ENCODE data around the gene NKX1-1. TPM values are rescaled to one million over a fixed set of nuclear protein-coding genes. Genes with fewer than 3 reads are reported as not detected.

NKX1-1 gene
- polyA plus RNA-seq, 1 donor (not counting 4 experiments of a cell fraction or from before 2014, with no cell fraction given) = not detected

- TF ChIP-seq EZH2 (IDR thresholded peaks at IDR 0.05; ENCODE audit: low read length) (no peak), CTCF (optimal IDR thresholded peaks at IDR 0.05 in 1 of 3, IDR thresholded peaks at IDR 0.05 in 1 of 3, conservative IDR thresholded peaks at IDR 0.05 in 1 of 3; ENCODE audit: extremely low read depth in 1 of 3, insufficient read depth in 2 of 3, low read length in 3 of 3) (no peak)
- Histone ChIP-seq H3K9me1 (ENCODE audit: control insufficient read depth, extremely low read depth, insufficient read depth, low read length) (no peaks in the 10 kb centered on the region), H3K9me3 (ENCODE audit: control insufficient read depth, low read depth, low read length) (no peaks in the 10 kb centered on the region), H2AFZ (ENCODE audit: control insufficient read depth, low read length) (no peak overlapping the region), H3K27me3 (ENCODE audit: control insufficient read depth, extremely low read depth, insufficient read depth, low read length) (peaks cover 71% of the 10 kb centered on the region), H4K20me1 (ENCODE audit: control insufficient read depth, extremely low read depth, insufficient read depth, low read length) (peaks cover 3% of the 10 kb centered on the region), H3K36me3 (ENCODE audit: control insufficient read depth in 2 of 2, extremely low read depth in 1 of 2, insufficient read depth in 2 of 2, low read length in 2 of 2) (no peaks in the 10 kb centered on the region), H3K4me1 (ENCODE audit: control insufficient read depth, extremely low read depth, insufficient read depth, low read length) (no peaks in the 10 kb centered on the region), H3K4me2 (ENCODE audit: control insufficient read depth, extremely low read depth, insufficient read depth, low read depth, low read length) (no peak overlapping the region), H3K9ac (ENCODE audit: control insufficient read depth, extremely low read depth, insufficient read depth, low read length) (no peak overlapping the region), H3K4me3 (ENCODE audit: control insufficient read depth in 2 of 3, extremely low read depth in 1 of 3, insufficient read depth in 2 of 3, low read depth in 1 of 3, low read length in 3 of 3) (no peak overlapping the region), H3K79me2 (ENCODE audit: control insufficient read depth, insufficient read depth, low read length) (no peaks in the 10 kb centered on the region), H3K27ac (ENCODE audit: control insufficient read depth, insufficient read depth, low read length) (no peak overlapping the region)
- FAIRE-seq = no peak
- DNase-seq (ENCODE audit: low read depth, low spot score) = no peak
- dilution Hi-C loops (cut with MboI; ENCODE audit: extremely low pct_ligation_motif_present, low sequenced_read_pairs) = loop anchor here (25.0 kb wide), 1 partner anchor 226 kb away; no protein-coding TSS in a partner anchor
These were observed 5.5 kb upstream of the NKX1-1 start for GRCh38 chr4:1411436-1412375.

- no peak overlapping the region for H3K4me2 ChIP-seq (ENCODE audit: control insufficient read depth, extremely low read depth, insufficient read depth, low read depth, low read length)
- no peak overlapping the region for H3K9ac ChIP-seq (ENCODE audit: control insufficient read depth, extremely low read depth, insufficient read depth, low read length)
- H3K4me3 ChIP-seq (ENCODE audit: control insufficient read depth in 2 of 3, extremely low read depth in 1 of 3, insufficient read depth in 2 of 3, low read depth in 1 of 3, low read length in 3 of 3) = no peak overlapping the region
- H3K27me3 ChIP-seq (ENCODE audit: control insufficient read depth, extremely low read depth, insufficient read depth, low read length) = peaks cover 75% of the 10 kb centered on the region
- no peak overlapping the region for H2AFZ ChIP-seq (ENCODE audit: control insufficient read depth, low read length)
- H3K36me3 ChIP-seq (ENCODE audit: control insufficient read depth in 2 of 2, extremely low read depth in 1 of 2, insufficient read depth in 2 of 2, low read length in 2 of 2) = no peaks in the 10 kb centered on the region
- FAIRE-seq (no peak), DNase-seq (ENCODE audit: low read depth, low spot score) (no peak)
- H3K9me1 ChIP-seq (ENCODE audit: control insufficient read depth, extremely low read depth, insufficient read depth, low read length) = no peaks in the 10 kb centered on the region
- no peaks in the 10 kb centered on the region for H3K9me3 ChIP-seq (ENCODE audit: control insufficient read depth, low read depth, low read length)
- no peak overlapping the region for H3K27ac ChIP-seq (ENCODE audit: control insufficient read depth, insufficient read depth, low read length)
- peaks cover 3% of the 10 kb centered on the region for H4K20me1 ChIP-seq (ENCODE audit: control insufficient read depth, extremely low read depth, insufficient read depth, low read length)
- H3K4me1 ChIP-seq (ENCODE audit: control insufficient read depth, extremely low read depth, insufficient read depth, low read length) = no peaks in the 10 kb centered on the region
- no peak for TF ChIP-seq EZH2 (IDR thresholded peaks at IDR 0.05; ENCODE audit: low read length)
- H3K79me2 ChIP-seq (ENCODE audit: control insufficient read depth, insufficient read depth, low read length) = no peaks in the 10 kb centered on the region
- dilution Hi-C loops (cut with MboI; ENCODE audit: extremely low pct_ligation_motif_present, low sequenced_read_pairs) = loop anchor here (25.0 kb wide), 1 partner anchor 227 kb away; no protein-coding TSS in a partner anchor
These were observed 4.5 kb upstream of the NKX1-1 start for GRCh38 chr4:1410491-1411325.
